RKO (cell line): Measurements from ENCODE around the gene IRF1.

ENCODE experiments used
- DNase-seq: peaks from one replicate; pipeline ENCODE4 v3.0.0-alpha.2; 2016; ENCODE audit warnings: low spot score

The IRF1 gene

DNA sequence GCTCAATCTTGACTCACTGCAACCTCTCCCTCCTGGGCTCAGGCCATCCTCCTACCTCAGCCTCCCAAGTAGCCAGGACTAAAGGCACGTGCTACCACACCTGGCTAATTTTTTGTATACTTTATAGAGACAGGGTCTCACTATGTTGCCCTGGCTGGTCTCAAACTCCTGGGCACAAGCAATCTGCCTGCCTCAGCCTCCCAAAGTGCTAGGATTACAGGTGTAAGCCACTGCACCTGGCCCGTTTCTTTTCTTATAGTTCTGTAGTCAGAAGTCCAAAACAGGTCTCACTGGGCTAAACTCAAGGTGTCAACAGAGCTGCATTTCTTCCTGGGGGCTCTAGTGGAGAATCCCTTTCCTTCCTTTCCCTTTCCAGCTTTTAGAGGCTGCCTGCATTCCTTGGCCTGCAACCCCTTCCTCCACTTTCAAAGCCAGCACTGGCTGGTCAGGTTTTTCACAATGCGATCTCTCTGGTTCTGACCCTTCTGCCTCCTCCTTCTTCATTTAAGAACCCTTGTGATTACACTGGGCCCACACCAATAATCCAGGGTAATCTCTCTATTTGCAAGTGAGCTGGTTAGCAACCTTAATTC is 16.3 kb downstream of the IRF1 start:
- DNase-seq, result no peak

GRCh38 chr5:132473668-132474067 is 16.9 kb downstream of the IRF1 start:
- DNase-seq, result no peak

DNA sequence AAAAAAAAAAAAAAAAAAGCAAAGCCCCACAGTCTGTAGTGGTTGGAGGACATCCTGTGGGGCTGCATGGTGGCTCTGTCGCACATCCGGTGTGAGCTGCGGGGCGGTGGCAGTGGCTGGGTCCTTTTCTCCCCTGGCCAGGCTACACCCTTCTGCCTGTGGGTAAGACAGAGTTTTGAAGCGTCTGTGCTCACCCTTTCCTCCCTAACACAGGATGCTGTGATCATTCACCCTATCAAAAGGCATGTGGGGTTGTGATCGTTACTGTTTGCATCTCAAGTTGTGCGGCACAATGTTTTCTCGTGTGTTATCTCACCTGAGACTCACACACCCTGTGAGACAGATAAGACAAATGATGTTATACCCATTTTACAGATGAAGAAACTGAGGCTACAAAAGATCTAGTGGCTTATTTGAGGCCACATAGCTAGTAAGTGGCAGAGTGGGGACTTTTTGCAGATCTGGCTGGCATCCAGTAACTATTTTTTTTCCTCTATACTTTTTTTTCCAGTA is 17.5 kb downstream of the IRF1 start:
- DNase-seq, result no peak

DNA sequence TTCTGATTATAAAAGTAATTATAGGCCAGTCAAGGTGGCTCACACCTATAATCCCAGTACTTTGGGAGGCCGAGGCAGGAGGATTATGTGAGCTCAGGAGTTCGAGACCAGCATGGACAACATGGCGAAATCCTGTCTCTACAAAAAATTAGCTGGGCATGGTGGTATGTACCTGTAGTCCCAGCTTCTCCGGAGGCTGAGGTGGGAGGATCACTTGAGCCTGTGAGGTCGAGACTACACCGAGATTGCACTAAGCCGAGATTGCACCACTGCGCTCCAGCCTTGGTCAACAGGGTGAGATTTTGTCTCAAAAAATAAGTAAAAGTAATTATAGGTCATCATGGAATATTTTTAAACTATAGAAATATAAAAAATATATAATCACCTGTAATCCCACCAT is 18.1 kb downstream of the IRF1 start:
- DNase-seq, result no peak

DNA sequence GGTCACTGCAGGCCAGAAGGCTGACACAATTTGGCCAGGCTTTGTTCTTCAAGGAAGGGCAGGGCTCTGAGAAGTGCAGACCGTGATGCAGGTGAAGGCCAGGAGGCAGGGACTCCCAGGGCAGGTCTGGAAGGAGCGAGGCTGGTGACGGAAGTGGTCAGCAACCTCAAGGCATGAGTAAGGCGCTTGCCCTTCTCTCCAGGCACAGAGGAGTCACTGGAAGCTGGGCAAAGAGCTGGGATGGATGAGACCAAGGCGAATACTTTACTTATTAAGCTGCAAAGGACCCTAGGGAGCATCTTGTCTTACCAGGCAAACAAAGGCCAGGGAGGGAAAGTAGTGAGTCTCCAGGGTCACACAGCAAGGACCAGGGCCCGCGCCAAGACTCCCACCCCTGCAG is 18.6 kb downstream of the IRF1 start:
- DNase-seq, result no peak

- no peak for DNase-seq
These were observed 19.2 kb downstream of the IRF1 start for GRCh38 chr5:132471151-132471907.

DNA sequence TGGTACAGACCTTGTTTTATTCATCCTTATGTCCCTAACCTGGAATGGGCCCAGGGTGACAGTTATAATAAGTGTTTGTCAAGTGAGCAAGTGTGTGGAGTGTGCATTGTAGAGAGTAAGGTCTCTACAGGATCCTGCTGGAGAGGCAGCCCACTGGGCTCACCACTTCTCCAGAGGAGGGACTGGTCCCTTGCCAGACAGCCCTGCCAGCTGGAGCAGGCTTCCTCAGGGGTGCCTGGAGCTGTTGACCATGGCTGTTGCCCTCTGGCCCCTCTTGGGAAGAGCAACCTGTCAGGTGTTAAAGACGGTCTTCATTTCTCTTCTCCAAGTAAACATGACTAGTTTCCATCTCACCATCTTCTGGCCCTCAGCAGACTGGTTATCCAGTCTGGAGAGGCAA is 20.0 kb downstream of the IRF1 start:
- DNase-seq, result no peak

- DNase-seq, result no peak
These were observed 20.6 kb downstream of the IRF1 start for GRCh38 chr5:132470010-132470392.

DNA sequence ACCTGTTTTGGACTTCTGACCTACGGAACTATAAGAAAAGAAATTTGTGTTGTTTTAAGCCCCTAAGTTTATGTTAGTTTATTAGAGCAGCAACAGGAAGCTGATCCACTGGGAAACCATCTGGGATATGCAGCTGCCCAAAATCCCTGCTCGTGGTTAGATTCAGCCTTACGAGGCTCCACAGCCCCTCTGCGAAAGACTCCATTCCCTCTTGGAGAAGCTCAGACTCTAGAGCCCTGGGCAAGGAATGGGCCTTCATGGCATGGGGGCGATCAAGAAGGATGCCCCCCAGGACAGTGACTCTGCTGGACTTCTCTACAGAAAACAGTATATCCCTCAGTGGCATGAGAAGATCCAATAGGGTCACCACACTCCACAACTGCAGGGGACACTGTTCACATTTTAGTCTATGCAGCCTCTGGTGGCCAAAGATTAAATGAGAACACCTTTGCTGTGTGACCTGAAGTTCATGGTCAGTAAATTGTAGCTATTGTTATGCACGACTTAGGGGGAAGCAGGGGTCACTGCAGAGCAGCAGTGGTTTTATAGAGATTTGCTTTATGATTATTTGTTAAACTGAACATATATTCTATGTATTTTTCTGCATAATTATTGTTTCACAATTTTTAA is 21.1 kb downstream of the IRF1 start:
- no peak for DNase-seq

DNA sequence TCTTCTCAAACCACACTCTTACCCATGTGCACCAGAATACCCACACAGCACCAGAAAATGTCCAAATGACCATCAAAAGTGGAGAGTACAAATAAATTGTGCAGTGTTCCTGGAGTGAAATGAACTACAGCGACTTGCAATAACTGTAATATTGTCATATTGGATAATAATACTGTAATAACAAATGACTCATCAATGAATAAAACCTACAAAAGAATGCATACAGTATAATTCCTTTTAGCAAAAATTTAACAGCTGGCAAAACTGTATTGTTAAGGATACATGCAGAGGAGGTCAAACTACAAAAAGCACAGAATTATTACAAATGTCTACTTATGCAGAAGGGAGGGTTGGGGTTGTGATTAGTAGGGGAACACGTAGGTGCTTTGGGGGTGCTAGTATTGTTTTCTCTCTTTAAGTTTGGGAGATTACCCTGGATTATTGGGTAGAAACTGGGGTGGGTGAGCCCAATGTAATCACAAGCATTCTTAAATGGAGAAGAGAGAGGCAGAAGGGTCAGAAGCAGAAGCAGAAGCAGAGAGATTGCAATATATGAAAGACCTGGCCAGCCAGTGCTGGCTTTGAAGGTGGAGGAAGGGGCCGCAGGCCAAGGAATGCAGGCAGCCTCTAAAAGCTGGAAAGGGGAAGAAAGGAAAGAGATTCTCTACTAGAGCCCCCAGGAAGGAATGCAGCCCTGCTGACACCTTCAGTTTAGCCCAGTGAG is 21.8 kb downstream of the IRF1 start:
- no peak for DNase-seq

DNA sequence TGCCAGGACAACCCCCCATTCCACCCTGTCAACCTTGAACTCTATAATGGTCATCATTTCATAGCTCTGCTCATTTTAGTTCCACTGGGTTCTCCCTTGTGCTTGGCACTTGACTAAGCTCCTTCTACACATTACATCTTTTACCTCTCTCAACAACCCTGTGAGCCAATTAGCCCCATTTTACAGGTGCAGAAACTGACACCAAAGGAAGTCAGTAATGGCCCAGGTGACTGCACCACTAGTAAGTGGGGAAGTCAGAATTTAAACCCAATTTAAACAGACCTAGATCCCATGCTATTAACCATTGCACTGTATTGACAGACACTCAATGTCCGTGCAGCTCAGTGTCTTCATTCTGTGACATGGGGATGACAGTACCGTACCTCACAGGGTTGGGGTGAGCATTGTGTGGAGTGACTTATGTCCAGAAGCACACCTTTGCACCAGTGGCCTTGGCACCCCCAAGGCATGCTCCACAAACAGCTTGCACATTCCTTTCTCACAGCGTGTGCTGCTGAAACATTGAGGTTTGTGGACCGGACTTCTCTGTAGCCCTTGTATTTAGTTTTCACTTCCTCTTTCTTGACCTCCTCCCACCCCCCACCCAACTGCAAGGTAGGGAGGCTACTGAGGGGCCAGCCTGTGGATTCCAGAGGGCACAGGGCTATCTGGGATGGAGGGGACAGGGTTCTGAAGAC is 23.1 kb downstream of the IRF1 start:
- DNase-seq, result no peak

GRCh38 chr5:132466433-132467286 is 23.9 kb downstream of the IRF1 start:
- no peak for DNase-seq

- no peak for DNase-seq
These were observed 25.4 kb downstream of the IRF1 start for GRCh38 chr5:132465059-132465707.

- no peak for DNase-seq
These were observed 26.2 kb downstream of the IRF1 start for GRCh38 chr5:132464156-132464939.

DNA sequence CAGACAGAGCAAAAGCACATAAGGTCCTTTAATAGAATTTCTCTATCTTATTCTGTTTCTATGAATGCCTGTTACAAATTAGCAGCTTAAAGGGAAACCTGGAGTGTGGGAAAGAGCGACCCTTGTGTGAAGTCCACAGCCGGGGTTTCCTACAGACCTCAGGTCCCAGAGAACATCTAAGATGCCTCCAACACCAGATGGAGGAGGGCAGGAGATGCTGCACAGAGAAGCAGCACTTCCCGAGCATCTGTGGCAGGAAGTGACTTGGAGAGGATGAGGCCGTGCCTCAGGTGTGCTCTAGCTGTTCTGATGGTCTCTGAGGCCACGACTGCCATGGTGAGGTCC is 26.8 kb downstream of the IRF1 start:
- no peak for DNase-seq

GRCh38 chr5:132462856-132463745 is 27.5 kb downstream of the IRF1 start:
- DNase-seq, result no peak

DNA sequence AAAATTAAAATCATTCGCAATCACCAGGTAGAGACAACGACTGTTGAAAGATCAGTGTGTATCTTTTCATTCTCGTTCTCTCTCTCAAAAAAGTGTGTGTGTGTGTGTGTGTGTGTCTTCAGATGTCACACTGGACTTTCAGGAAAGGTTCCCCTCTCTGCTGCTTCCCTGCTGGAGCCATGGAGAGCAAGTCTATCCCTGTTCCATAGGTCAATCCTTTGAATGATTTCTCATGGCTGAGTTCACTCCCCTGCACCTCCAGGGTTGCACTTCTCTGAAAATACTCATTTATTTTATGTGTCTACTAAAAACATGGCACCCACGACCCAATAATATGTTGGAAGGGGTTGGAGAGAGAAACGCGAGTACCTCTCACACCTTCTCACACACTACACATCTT is 28.2 kb downstream of the IRF1 start:
- DNase-seq, result no peak

DNA sequence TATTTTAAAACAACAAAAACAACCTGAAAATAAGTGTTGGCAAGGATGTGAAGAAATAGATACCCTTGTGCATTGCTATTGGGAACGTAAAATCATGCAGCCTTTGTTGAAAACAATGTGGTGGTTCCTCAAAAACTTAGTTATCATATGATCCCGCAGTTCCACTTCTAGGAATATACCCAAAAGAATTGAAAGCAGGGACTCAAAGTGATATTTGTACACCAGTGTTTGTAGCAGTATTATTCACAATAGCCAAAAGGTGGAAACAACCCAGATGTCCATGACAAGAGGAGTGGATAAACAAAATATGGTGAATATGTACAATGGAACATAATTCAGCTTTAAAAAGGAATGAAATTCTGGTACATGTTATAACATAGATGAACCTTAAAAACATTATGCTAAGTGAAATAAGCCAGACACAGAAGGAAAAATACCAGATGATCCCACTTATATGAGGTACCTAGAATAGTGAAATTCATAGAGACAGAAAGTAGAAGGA is 29.0 kb downstream of the IRF1 start:
- no peak for DNase-seq
